Cardiac muscle cell (in vitro differentiated cells and primary cell): ENCODE measurements around the gene GET3. TPM values are rescaled to one million over a fixed set of nuclear protein-coding genes. Genes with fewer than 3 reads are reported as not detected.

ENCODE experiments used
- DNase-seq, 2 donors: peaks; one replicate each; pipeline versions ENCODE4 v3.0.0 to v3.0.0-alpha.2; 2010 to 2017; ENCODE audit warnings: low read depth in 1 of 2, low spot score in 1 of 2
- H3K27ac ChIP-seq: fragments of 200-600 bp; sonication (generic); 2 replicates; pipeline ENCODE4 v1.5.1; 2016
- H3K27me3 ChIP-seq: fragments of 200-600 bp; sonication (generic); 2 replicates; pipeline ENCODE4 v1.6.0; 2016; ENCODE audit warnings: control low read depth
- H3K36me3 ChIP-seq: fragments of 200-600 bp; sonication (generic); 2 replicates; pipeline ENCODE4 v1.5.1; 2016; ENCODE audit warnings: control low read depth
- H3K4me1 ChIP-seq: fragments of 200-600 bp; sonication (generic); 2 replicates; pipeline ENCODE4 v1.8.1; 2017; ENCODE audit warnings: low read depth, mild to moderate bottlenecking, mixed run types
- H3K4me3 ChIP-seq: fragments of 200-600 bp; sonication (generic); 2 replicates; pipeline ENCODE4 v1.5.1; 2016; ENCODE audit warnings: mild to moderate bottlenecking
- H3K9me3 ChIP-seq: fragments of 200-600 bp; sonication (generic); 2 replicates; pipeline ENCODE4 v1.5.1; 2017; ENCODE audit warnings: low read depth, mild to moderate bottlenecking, control low read depth
- polyA plus RNA-seq: library from polyadenylated mRNA; unstranded; fragments of >200 nt; fragmentation: Nextera tagmentation; extraction: Ambion mirVana; gene quantifications from 2 replicates; pipeline ENCODE4 v1.2.1, GENCODE V29; 2016
- total RNA-seq: library from RNA; depleted of rRNA; stranded (reverse); fragments of >200 nt; gene quantifications from 2 replicates; pipeline ENCODE4 v1.2.3, GENCODE V29; 2016
- TF ChIP-seq, protein P1 (sequence below): IDR thresholded peaks from 2 replicates; pipeline ENCODE4 v1.5.1; 2012; ENCODE audit warnings: low read depth, mild to moderate bottlenecking, low read length

Gene GET3
- total and polyA plus RNA-seq, 2 experiments from 2014 or later = 44.8 to 103 TPM

DNA sequence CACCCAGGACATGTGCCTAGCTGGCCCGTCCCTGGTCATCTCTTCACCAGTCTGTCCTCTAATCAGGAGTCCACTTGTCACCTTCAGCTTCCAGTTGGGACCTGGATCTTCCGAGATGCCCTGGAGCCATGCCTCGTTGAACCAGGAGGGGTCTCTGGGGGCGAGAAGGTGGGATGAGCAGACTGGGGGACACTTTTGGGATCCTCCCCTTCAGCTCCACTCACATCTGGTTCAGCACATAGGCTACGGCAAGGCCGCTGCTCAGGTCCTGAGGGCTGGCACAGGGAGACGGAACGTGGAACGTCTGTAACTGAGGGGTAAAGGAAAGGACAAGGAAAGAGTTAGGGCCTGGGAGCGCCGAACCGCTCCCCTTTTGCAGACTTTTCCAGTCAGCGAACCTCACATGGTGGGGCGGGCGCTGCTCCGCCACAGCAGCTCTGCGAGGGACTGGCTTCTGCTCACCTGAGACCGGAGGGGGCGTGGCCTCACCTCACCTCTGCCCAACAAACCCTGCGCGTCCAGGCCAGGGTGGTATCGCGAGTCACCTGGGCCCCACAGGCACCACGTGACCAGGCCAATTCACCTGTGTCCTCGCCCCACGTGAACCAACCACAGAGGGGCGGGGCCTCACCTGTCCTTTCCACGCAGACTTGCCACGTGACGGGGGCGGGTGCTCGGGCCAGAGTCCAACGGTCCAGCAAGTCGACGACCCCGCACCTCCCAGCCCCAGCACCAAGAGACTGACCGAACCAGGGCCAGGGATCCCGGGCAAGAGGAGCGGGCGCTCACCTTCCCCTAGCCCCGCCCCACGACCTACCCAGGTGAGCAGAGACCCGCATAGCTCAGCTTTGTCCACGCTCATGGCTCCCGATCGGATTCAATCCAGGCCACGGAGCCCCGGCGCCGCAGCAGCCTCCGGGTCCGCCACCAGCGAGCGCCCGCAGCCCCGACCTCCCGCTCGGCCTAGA, 37.6 kb downstream of the GET3 start, which contains the start of gene HOOK2:
HOOK2 (minus strand) TSS at position 965 of the 968 bp plus-strand sequence; CDS start at position 862, 103 bp downstream.
- peak within 1 kb of the TSS; percentile 59 for H3K4me3 ChIP-seq
- no peaks in the 10 kb centered on the region for H3K4me1 ChIP-seq
- H3K9me3 ChIP-seq = no peaks in the 10 kb centered on the region
- no peaks in the 10 kb centered on the region for H3K27me3 ChIP-seq
- H3K36me3 ChIP-seq = no peaks in the 10 kb centered on the region
- TF ChIP-seq, protein P1, sequence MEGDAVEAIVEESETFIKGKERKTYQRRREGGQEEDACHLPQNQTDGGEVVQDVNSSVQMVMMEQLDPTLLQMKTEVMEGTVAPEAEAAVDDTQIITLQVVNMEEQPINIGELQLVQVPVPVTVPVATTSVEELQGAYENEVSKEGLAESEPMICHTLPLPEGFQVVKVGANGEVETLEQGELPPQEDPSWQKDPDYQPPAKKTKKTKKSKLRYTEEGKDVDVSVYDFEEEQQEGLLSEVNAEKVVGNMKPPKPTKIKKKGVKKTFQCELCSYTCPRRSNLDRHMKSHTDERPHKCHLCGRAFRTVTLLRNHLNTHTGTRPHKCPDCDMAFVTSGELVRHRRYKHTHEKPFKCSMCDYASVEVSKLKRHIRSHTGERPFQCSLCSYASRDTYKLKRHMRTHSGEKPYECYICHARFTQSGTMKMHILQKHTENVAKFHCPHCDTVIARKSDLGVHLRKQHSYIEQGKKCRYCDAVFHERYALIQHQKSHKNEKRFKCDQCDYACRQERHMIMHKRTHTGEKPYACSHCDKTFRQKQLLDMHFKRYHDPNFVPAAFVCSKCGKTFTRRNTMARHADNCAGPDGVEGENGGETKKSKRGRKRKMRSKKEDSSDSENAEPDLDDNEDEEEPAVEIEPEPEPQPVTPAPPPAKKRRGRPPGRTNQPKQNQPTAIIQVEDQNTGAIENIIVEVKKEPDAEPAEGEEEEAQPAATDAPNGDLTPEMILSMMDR = no peak
- no peak for DNase-seq
- no peak within 1 kb of the TSS for H3K27ac ChIP-seq

DNA sequence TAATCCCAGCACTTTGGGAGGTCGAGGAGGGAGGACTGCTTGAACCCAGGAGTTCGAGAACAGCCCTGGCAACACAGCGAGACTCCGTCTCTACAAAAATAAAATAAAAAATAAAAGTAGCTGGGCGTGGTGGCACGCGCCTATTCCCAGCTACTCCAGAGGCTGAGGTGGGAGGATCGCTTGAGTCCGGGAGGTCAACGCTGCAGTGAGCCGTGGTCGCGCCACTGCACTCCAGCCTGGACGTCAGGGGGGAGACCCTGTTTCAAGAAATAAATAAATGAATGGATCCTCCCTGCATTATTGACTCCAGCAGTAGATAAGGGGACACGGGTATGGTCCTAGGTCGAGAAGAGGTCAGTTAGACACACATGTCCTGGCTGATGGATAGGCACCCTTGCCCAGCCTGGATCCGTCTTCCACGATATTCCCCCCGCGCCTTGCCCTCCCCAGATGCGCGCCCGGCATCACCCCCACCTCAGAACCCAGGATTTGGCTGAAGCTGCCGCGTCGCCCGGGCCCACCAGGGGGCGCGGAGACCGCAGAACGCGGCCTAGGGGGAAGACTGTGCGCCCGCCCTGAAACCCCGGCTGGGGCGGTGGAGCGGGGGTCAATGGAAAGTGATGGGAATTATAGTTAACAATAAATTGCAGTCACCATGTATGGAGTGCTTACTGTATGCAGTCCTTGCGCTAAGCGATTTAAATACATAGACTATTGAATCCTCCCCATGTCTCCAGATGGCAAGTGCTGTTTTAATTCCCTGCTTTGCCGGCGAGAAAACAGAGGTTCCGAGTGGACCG, 40.1 kb downstream of the GET3 start:
- TF ChIP-seq, protein P1 = peak; percentile 92
- no peaks in the 10 kb centered on the region for H3K27me3 ChIP-seq
- peak overlapping the region; percentile 33 for H3K4me3 ChIP-seq
- H3K4me1 ChIP-seq = no peaks in the 10 kb centered on the region
- no peaks in the 10 kb centered on the region for H3K36me3 ChIP-seq
- H3K9me3 ChIP-seq = no peaks in the 10 kb centered on the region
- DNase-seq = peak; percentile 83 to 84
- no peak overlapping the region for H3K27ac ChIP-seq

DNA sequence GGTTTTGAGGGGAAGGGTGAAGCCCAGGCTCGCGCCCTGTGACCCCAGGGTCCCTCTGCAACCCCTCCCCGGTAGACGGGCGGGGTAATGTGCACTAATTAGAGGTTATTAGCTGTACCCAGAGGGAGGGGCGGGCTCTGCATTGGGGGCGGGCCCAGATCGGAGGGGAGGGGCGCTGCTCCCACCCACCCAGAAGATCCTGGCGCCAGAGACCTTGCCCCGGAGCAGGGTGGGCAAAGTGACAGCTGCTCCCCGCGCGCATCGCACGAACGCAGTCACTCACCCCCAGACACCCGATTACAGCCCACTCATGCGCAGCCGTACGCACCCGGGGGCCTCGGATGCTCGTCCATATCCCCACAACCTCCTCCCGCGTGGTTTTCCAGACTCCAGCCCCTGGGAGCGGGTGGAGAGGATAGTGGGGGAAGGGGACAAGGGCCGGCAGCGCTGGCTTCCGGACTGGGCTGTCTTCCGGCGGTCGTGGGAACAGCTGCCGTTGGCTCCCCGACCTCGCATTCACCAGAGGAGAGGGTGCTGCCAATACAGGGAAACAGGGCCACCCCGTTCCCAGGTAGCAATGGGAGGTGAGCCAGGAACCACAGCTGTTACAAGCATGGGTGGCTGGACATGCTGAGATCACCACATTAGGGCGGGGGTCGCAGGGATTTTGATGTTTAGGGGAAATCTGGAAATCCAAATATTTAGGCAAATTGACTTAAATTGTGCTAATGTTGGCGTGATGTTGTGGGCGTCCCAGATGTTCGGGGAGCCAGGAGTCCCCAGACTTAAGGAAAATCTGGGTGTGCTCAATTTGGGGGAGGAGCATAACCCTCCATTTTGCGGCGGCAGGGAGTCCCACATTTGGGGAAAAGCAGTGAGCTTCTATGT, 41.0 kb downstream of the GET3 start:
- peaks cover 5% of the 10 kb centered on the region for H3K4me1 ChIP-seq
- TF ChIP-seq, protein P1 = no peak
- no peaks in the 10 kb centered on the region for H3K9me3 ChIP-seq
- no peaks in the 10 kb centered on the region for H3K27me3 ChIP-seq
- no peaks in the 10 kb centered on the region for H3K36me3 ChIP-seq
- H3K27ac ChIP-seq = peak overlapping the region; percentile 32
- DNase-seq = peak; percentile 73 to 93
- H3K4me3 ChIP-seq = peak overlapping the region; percentile 33

DNA sequence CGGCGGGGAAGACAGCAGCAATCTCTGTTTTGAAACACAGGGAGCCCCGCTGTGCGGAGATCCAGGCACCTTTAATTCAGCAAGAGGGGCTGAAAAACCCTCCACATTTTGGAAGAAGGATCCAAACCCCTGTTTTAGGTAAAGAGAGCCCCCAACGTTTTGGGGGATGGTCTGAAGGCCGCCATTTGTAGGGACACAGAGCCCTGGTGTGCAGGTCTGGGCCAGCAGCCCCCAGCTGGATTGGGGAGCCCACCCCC, 41.5 kb downstream of the GET3 start:
- peaks cover 10% of the 10 kb centered on the region for H3K4me1 ChIP-seq
- no peaks in the 10 kb centered on the region for H3K9me3 ChIP-seq
- TF ChIP-seq, protein P1 = no peak
- H3K27me3 ChIP-seq = no peaks in the 10 kb centered on the region
- H3K4me3 ChIP-seq = no peak overlapping the region
- H3K27ac ChIP-seq = peak overlapping the region; percentile 7
- no peaks in the 10 kb centered on the region for H3K36me3 ChIP-seq
- no peak for DNase-seq
